Lung (tissue), 12 donors: Measurements from ENCODE around the gene BOD1L1. TPM values are rescaled to one million over a fixed set of nuclear protein-coding genes. Genes with fewer than 3 reads are reported as not detected.
"Not testable (repeated sequence)": the region's sequence is repeated elsewhere in the genome, so short reads cannot be mapped to it uniquely, and the experiment has no call there.

ENCODE experiments used
- ATAC-seq: fragments of 200-7000 bp; cut with Tn5 transposase; one replicate; pipeline ENCODE4 v1.9.1; 2020; ENCODE audit warnings: moderate number of reproducible peaks; ENCODE audit not compliant: insufficient read depth, low FRiP score
- DNase-seq, 3 donors: peaks; one replicate each; pipeline ENCODE4 v3.0.0-alpha.2; 2013 to 2017
- H3K27ac ChIP-seq, 2 donors: one replicate each; pipeline ENCODE4 v1.5.1; 2013; ENCODE audit warnings: mild to moderate bottlenecking in 2 of 2, moderate library complexity in 2 of 2, control low read depth in 1 of 2, inconsistent platforms in 1 of 2, low read depth in 1 of 2, low read length in 1 of 2
- H3K27me3 ChIP-seq, 3 donors: one replicate each; pipeline ENCODE4 v1.5.1; 2013; ENCODE audit warnings: low read length in 2 of 3; ENCODE audit not compliant: control insufficient read depth in 3 of 3, insufficient read depth in 3 of 3
- H3K36me3 ChIP-seq, 4 donors: one replicate each; pipeline ENCODE4 v1.5.1; 2013; ENCODE audit warnings: low read length in 4 of 4, mild to moderate bottlenecking in 1 of 4, moderate library complexity in 1 of 4; ENCODE audit not compliant: control insufficient read depth in 4 of 4, insufficient read depth in 4 of 4
- H3K4me1 ChIP-seq, 5 donors: one replicate each; pipeline ENCODE4 v1.5.1; 2013; ENCODE audit warnings: low read length in 5 of 5, mild to moderate bottlenecking in 2 of 5, moderate library complexity in 1 of 5; ENCODE audit not compliant: control insufficient read depth in 5 of 5, insufficient read depth in 5 of 5
- H3K4me3 ChIP-seq: one replicate; pipeline ENCODE4 v1.5.1; 2013; ENCODE audit warnings: mild to moderate bottlenecking, control low read depth, moderate library complexity
- H3K9ac ChIP-seq, 2 donors: one replicate each; pipeline ENCODE4 v1.5.1; 2013; ENCODE audit warnings: low read length in 2 of 2, control low read depth in 1 of 2; ENCODE audit not compliant: insufficient read depth in 1 of 2
- H3K9me3 ChIP-seq, 4 donors: one replicate each; pipeline ENCODE4 v1.5.1; 2013; ENCODE audit warnings: low read length in 3 of 4, mild to moderate bottlenecking in 1 of 4, moderate library complexity in 1 of 4; ENCODE audit not compliant: control insufficient read depth in 4 of 4, insufficient read depth in 3 of 4
- CTCF ChIP-seq: IDR thresholded peaks from 2 replicates; pipeline ENCODE4 v1.5.1; 2012; ENCODE audit warnings: mild to moderate bottlenecking; ENCODE audit errors: control extremely low read depth, extremely low read depth
- WGBS, 2 donors: extraction: QIAGEN DNeasy Blood & Tissue Kit; methylation state at CpG; one replicate each; pipeline ENCODE4 v1.1.7; 2013; 5-methylcytosine and 5-hydroxymethylcytosine counted together
- polyA plus RNA-seq, 2 donors: library from polyadenylated mRNA; stranded (reverse); fragments of 200-250 nt; gene quantifications; one replicate each; pipeline ENCODE4 v1.2.1, GENCODE V29; 2013
- total RNA-seq, 2 donors: library from RNA; depleted of rRNA in 1 of 2; stranded (reverse); fragments of >200 nt in 1 of 2; gene quantifications; one replicate each; pipeline ENCODE4 v1.2.1, GENCODE V29; 2014 to 2021
- donor health status: control.
- donor health status: control.
- donor health status: Bipolar disorder and iron deficiency.
- donor health status: healthy.
- donor health status: DM: yes; HTN: yes; CAD: no.

BOD1L1 gene
- total and polyA plus RNA-seq, 4 donors = 8.5 to 83.9 (median 24.0) TPM

GRCh38 chr4:13561673-13562072 lies 65.9 kb downstream of the BOD1L1 start:
- TF ChIP-seq CTCF = no peak
- Histone ChIP-seq H3K27me3 (peaks cover 0 to 2% (median 0%) of the 10 kb centered on the region in 3 donors), H3K4me3 (no peak overlapping the region), H3K27ac (no peak overlapping the region), H3K9ac (no peak overlapping the region), H3K4me1 (no peaks in the 10 kb centered on the region), H3K9me3 (no peaks in the 10 kb centered on the region), H3K36me3 (peaks cover 0 to 3% (median 0%) of the 10 kb centered on the region in 4 donors)
- no peak for DNase-seq
- ATAC-seq = no peak
- WGBS, 2 donors = 56 to 69% methylated on average over 4 of the region's 4 CpGs

- DNase-seq, H3K4me3 ChIP-seq, H3K36me3 ChIP-seq, H3K9me3 ChIP-seq, ATAC-seq, H3K9ac ChIP-seq, H3K27me3 ChIP-seq, H3K4me1 ChIP-seq, H3K27ac ChIP-seq: not testable (repeated sequence)
- 63 to 66% methylated on average over 5 of the region's 5 CpGs for WGBS, 2 donors
Observed at GRCh38 chr4:13560111-13560510, 67.4 kb downstream of the BOD1L1 start.

- Histone ChIP-seq H3K36me3 (no peaks in the 10 kb centered on the region), H3K4me3 (no peak overlapping the region), H3K27ac (no peak overlapping the region), H3K9ac (no peak overlapping the region), H3K4me1 (no peaks in the 10 kb centered on the region), H3K9me3 (no peaks in the 10 kb centered on the region), H3K27me3 (peaks cover 0 to 2% (median 0%) of the 10 kb centered on the region in 3 donors)
- DNase-seq (no peak), ATAC-seq (no peak)
- 16 to 28% methylated on average over 2 of the region's 2 CpGs for WGBS, 2 donors
- no peak for TF ChIP-seq CTCF
Observed at GRCh38 chr4:13559413-13559812, 68.1 kb downstream of the BOD1L1 start.

GRCh38 chr4:13558881-13559280 lies 68.6 kb downstream of the BOD1L1 start:
- no peak overlapping the region for H3K9ac ChIP-seq
- WGBS, 2 donors = 82 to 83% methylated on average over 1 of the region's 1 CpG
- DNase-seq (no peak), ATAC-seq (no peak)
- H3K27me3 ChIP-seq = peaks cover 0 to 2% (median 2%) of the 10 kb centered on the region in 3 donors
- H3K4me3 ChIP-seq = no peak overlapping the region
- H3K9me3 ChIP-seq = no peaks in the 10 kb centered on the region
- H3K27ac ChIP-seq = no peak overlapping the region
- no peaks in the 10 kb centered on the region for H3K4me1 ChIP-seq
- TF ChIP-seq CTCF = no peak
- no peaks in the 10 kb centered on the region for H3K36me3 ChIP-seq
